ENCODE data around the gene JPH3.

JPH3 gene

DNA sequence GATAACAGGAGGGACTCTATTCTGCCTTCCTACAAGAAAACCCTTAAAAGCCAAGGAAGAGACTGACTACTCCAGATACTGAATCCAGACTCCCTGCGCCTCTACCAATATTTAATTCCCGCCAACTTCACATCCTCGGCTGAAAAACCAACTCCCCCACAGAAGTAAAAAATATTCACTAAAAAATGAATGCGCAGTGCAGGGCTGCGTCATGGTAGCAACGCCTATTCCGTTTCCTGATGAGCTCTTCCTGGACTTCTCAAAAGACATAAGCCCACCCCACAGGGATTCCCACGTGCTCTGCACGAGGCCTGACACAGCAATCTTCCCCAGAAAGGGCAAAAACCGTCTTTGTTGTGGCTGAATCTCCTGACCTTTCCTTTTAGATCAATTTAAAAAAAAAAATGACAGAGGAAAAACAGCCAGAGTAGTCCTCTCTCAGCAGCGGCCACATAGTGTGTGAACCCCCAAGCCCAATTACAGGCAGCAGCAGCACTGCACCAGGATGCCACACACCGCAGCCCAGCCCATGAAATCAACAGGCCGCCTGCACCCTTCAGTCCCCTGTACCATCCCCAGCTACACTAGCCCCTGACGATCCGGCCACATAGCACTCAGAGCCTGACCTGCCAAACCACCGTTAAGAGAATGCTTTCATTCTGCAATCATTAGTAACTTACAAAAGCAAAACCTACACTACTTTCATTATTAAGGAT, 139.6 kb downstream of the JPH3 start:
- no peak for DNase-seq (ENCODE audit: low read depth)

DNA sequence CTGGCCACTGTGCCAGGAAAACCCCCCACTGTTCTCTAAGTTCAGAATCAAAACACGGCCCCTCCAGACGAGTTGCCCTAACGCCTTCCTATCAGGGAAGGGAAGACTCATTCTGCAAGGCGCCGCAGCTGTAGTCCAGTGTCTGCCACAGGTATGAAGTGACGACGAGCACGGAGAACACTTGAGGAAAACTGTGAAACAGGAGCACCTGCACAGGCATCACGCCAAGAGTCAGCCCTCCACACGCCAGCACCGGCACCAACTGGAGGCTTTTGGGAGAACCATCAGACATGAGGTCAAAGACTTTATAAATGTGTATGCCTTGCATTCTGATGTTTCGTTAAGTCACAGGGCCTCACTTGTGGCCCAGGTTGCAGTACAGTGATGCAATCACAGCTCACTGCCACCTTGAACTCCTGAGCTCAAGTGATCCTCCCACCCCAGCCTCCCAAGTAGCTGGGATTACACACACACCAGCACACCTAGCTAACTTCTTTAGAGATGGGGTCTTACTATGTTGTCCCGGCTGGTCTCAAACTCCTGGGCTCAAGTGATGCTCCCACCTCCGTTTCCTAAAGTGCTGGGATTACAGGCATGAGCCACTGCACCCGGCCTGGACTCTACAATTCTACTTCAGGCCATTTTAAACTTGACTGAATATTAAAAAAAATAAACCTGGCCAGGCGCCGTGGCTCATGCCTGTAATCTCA, 140.6 kb downstream of the JPH3 start:
- DNase-seq (ENCODE audit: low read depth): no peak

DNA sequence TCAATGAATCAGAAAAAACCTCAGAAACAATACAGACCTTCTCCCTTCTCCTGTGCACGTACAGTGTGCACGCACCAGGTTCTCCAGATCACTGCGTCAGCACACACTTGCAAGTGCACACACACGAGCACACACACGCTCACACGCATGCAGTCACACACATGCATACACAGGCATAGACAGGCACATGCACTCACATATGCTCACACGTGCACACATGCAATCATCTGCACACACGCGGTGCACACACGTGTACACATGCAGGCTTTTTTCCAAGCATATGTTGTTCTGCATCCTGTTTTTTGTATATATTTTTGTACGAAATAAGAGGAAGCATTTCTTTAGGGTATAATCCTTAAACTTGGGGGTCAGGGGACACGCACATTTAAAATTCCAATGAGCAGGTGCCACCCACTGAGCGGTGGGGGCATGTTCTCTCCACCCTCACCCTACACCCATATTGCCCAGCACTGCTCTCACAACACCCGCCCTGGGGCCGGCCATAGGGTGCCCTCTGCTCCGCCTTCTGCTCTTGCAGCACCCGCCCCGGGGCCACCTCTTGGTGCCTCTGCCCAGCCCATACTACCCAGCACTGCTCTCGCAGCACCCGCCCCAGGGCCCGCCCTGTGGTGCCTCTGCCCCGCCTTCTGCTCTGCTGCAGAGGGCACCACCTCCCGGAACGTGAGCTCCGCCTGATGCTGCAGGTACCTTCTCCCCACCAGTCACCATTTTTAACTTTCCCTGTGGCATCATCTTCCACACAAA, 142.6 kb downstream of the JPH3 start:
- no peak for DNase-seq (ENCODE audit: low read depth)

DNA sequence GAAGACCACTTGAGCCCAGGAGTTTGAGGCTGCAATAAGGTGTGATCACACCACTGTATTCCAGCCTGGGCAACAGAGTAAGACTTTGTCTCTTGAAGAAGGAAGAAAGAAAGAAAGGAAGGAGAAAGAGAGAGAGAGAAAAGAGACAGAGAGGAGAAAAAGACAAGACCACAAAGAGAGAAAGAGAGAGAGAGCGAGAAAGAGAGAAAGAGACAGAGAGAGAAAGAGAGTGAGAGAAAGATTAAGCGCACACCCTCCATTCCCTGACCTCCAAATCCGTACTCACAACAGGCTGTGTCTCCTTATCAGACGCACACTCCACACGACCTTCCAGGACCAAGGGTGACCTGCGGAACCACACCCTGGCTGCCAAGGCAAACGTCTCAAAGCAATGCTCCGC, 143.9 kb downstream of the JPH3 start:
- DNase-seq (ENCODE audit: low read depth): no peak
